ENCODE results near the gene SS18L1. TPM values are rescaled to one million over a fixed set of nuclear protein-coding genes. Genes with fewer than 3 reads are reported as not detected.

The SS18L1 gene
- total RNA-seq, 4 donors from 2014 or later: 6.8 to 12.3 (median 11.1) TPM

- H3K4me3 ChIP-seq: no peak overlapping the region
- H3K27me3 ChIP-seq: peaks cover 97% of the 10 kb centered on the region
- H3K4me1 ChIP-seq: peaks cover 0 to 14% (median 4%) of the 10 kb centered on the region in 3 donors
- TF ChIP-seq CTCF (IDR thresholded peaks at IDR 0.05) (no peak), POLR2A (IDR thresholded peaks at IDR 0.05) (no peak), EP300 (IDR thresholded peaks at IDR 0.05) (no peak), POLR2AphosphoS5 (IDR thresholded peaks at IDR 0.05) (no peak)
- no peaks in the 10 kb centered on the region for H3K9me3 ChIP-seq
- H3K36me3 ChIP-seq: no peaks in the 10 kb centered on the region
- H3K27ac ChIP-seq: no peak overlapping the region
- 92% methylated on average over 2 of the region's 13 CpGs; no CpG with 5 or more reads in 1 of the 2 donors for WGBS, 2 donors (ENCODE audit: low coverage in 1 of 2)
- no peak for ATAC-seq
Observed at GRCh38 chr20:62225026-62225425, 81.5 kb downstream of the SS18L1 start.

GRCh38 chr20:62225820-62226635 lies 82.5 kb downstream of the SS18L1 start:
- Histone ChIP-seq H3K27me3 (peaks cover 95% of the 10 kb centered on the region), H3K9me3 (no peaks in the 10 kb centered on the region), H3K27ac (no peak overlapping the region), H3K36me3 (no peaks in the 10 kb centered on the region), H3K4me3 (no peak overlapping the region), H3K4me1 (peaks cover 0 to 4% (median 0%) of the 10 kb centered on the region in 3 donors)
- 60 to 73% methylated on average over 1 to 3 of the region's 17 CpGs for WGBS, 2 donors (ENCODE audit: low coverage in 1 of 2)
- no peak for ATAC-seq
- TF ChIP-seq POLR2A (IDR thresholded peaks at IDR 0.05): no peak
- no peak for TF ChIP-seq EP300 (IDR thresholded peaks at IDR 0.05)
- no peak for TF ChIP-seq POLR2AphosphoS5 (IDR thresholded peaks at IDR 0.05)
- no peak for TF ChIP-seq CTCF (IDR thresholded peaks at IDR 0.05)

GRCh38 chr20:62226707-62227590 lies 83.4 kb downstream of the SS18L1 start:
- H3K27me3 ChIP-seq: peaks cover 95% of the 10 kb centered on the region
- no peak for TF ChIP-seq POLR2A (IDR thresholded peaks at IDR 0.05)
- no peak for TF ChIP-seq CTCF (IDR thresholded peaks at IDR 0.05)
- no peak for TF ChIP-seq EP300 (IDR thresholded peaks at IDR 0.05)
- no peak for TF ChIP-seq POLR2AphosphoS5 (IDR thresholded peaks at IDR 0.05)
- H3K27ac ChIP-seq: no peak overlapping the region
- no peak for ATAC-seq
- H3K4me3 ChIP-seq: no peak overlapping the region
- no peaks in the 10 kb centered on the region for H3K9me3 ChIP-seq
- WGBS, 2 donors (ENCODE audit: low coverage in 1 of 2): 15 to 29% methylated on average over 8 to 14 of the region's 24 CpGs
- no peaks in the 10 kb centered on the region for H3K36me3 ChIP-seq
- H3K4me1 ChIP-seq: no peaks in the 10 kb centered on the region

GRCh38 chr20:62227591-62227976 lies 84.0 kb downstream of the SS18L1 start:
- WGBS, 2 donors (ENCODE audit: low coverage in 1 of 2): no CpG with 5 or more reads among the region's 10 CpGs
- Histone ChIP-seq H3K4me1 (no peaks in the 10 kb centered on the region), H3K27me3 (peaks cover 95% of the 10 kb centered on the region), H3K4me3 (no peak overlapping the region), H3K36me3 (no peaks in the 10 kb centered on the region), H3K9me3 (no peaks in the 10 kb centered on the region), H3K27ac (no peak overlapping the region)
- no peak for ATAC-seq
- TF ChIP-seq EP300 (IDR thresholded peaks at IDR 0.05): no peak
- no peak for TF ChIP-seq CTCF (IDR thresholded peaks at IDR 0.05)
- TF ChIP-seq POLR2AphosphoS5 (IDR thresholded peaks at IDR 0.05): no peak
- TF ChIP-seq POLR2A (IDR thresholded peaks at IDR 0.05): no peak
